H9 (cell line): ENCODE results near the gene CC2D2A. TPM values are rescaled to one million over a fixed set of nuclear protein-coding genes. Genes with fewer than 3 reads are reported as not detected.

Experiments used
- DNase-seq: peaks from one replicate; pipeline ENCODE4 v3.0.0-alpha.2; 2017
- H2AFZ ChIP-seq: one replicate; pipeline ENCODE4 v1.6.1; 2013; ENCODE audit warnings: mild to moderate bottlenecking, low read length, control low read depth, moderate library complexity
- H2AK5ac ChIP-seq: 2 replicates; pipeline ENCODE4 v1.6.1; 2013; ENCODE audit warnings: low read length, control low read depth, mixed read lengths; ENCODE audit not compliant: insufficient read length
- H2BK120ac ChIP-seq: one replicate; pipeline ENCODE4 v1.6.1; 2013; ENCODE audit warnings: low read depth, mild to moderate bottlenecking, low read length, control low read depth, inconsistent platforms; ENCODE audit not compliant: poor library complexity, severe bottlenecking
- H2BK12ac ChIP-seq: 2 replicates; pipeline ENCODE4 v1.6.1; 2013; ENCODE audit warnings: low read length, control low read depth, mixed read lengths, low read depth; ENCODE audit not compliant: insufficient read length
- H2BK15ac ChIP-seq: 2 replicates; pipeline ENCODE4 v1.6.1; 2013; ENCODE audit warnings: low read depth, low read length, control low read depth
- H2BK20ac ChIP-seq: one replicate; pipeline ENCODE4 v1.6.1; 2013; ENCODE audit warnings: low read depth, mild to moderate bottlenecking, low read length, control low read depth, inconsistent platforms; ENCODE audit not compliant: poor library complexity, severe bottlenecking
- H2BK5ac ChIP-seq: 2 replicates; pipeline ENCODE4 v1.6.1; 2013; ENCODE audit warnings: low read length, control low read depth, mixed read lengths; ENCODE audit not compliant: insufficient read length
- H3K14ac ChIP-seq: 2 replicates; pipeline ENCODE4 v1.6.1; 2013; ENCODE audit warnings: low read length, control low read depth; ENCODE audit not compliant: insufficient read depth
- H3K18ac ChIP-seq: 2 replicates; pipeline ENCODE4 v1.6.1; 2013; ENCODE audit warnings: low read depth, mild to moderate bottlenecking, mixed read lengths, low read length, control low read depth; ENCODE audit not compliant: insufficient read length
- H3K23ac ChIP-seq: 2 replicates; pipeline ENCODE4 v1.6.1; 2013; ENCODE audit warnings: low read length, control low read depth, mixed read lengths, low read depth; ENCODE audit not compliant: insufficient read length
- H3K23me2 ChIP-seq: 2 replicates; pipeline ENCODE4 v1.6.1; 2013; ENCODE audit warnings: low read depth, mild to moderate bottlenecking, mixed read lengths, low read length, control low read depth; ENCODE audit not compliant: insufficient read length, poor library complexity, severe bottlenecking
- H3K27ac ChIP-seq: 2 replicates; pipeline ENCODE4 v1.5.1; 2013; ENCODE audit warnings: low read length, control low read depth, mixed read lengths, low read depth; ENCODE audit not compliant: insufficient read length
- H3K27me3 ChIP-seq: 2 replicates; pipeline ENCODE4 v1.6.1; 2013; ENCODE audit warnings: low read length, control low read depth, inconsistent platforms; ENCODE audit not compliant: insufficient read depth
- H3K4ac ChIP-seq: 2 replicates; pipeline ENCODE4 v1.6.1; 2013; ENCODE audit warnings: low read depth, mild to moderate bottlenecking, control low read depth, inconsistent platforms, low read length, moderate library complexity
- H3K4me1 ChIP-seq: 2 replicates; pipeline ENCODE4 v1.6.1; 2013; ENCODE audit warnings: low read length, control low read depth, inconsistent platforms; ENCODE audit not compliant: insufficient read depth
- H3K4me2 ChIP-seq: 2 replicates; pipeline ENCODE4 v1.6.1; 2013; ENCODE audit warnings: low read length, control low read depth, mixed read lengths; ENCODE audit not compliant: insufficient read length, insufficient read depth
- H3K56ac ChIP-seq: 2 replicates; pipeline ENCODE4 v1.6.1; 2013; ENCODE audit warnings: low read depth, mild to moderate bottlenecking, mixed read lengths, low read length, control low read depth; ENCODE audit not compliant: insufficient read length
- H3K79me1 ChIP-seq: 2 replicates; pipeline ENCODE4 v1.6.1; 2013; ENCODE audit warnings: low read depth, mild to moderate bottlenecking, moderate library complexity, low read length, control low read depth, inconsistent platforms; ENCODE audit not compliant: insufficient read depth, poor library complexity, severe bottlenecking
- H3K79me2 ChIP-seq: 2 replicates; pipeline ENCODE4 v1.6.1; 2013; ENCODE audit warnings: low read length, control low read depth, inconsistent platforms; ENCODE audit not compliant: insufficient read depth
- H3K9ac ChIP-seq: 2 replicates; pipeline ENCODE4 v1.6.1; 2013; ENCODE audit warnings: low read length, control low read depth, mixed read lengths; ENCODE audit not compliant: insufficient read length; ENCODE audit errors: extremely low read depth
- H3K9me3 ChIP-seq: one replicate; pipeline ENCODE4 v1.6.1; 2013; ENCODE audit warnings: low read depth, low read length, inconsistent platforms; ENCODE audit not compliant: control insufficient read depth
- H3T11ph ChIP-seq: one replicate; pipeline ENCODE4 v1.6.1; 2013; ENCODE audit warnings: mild to moderate bottlenecking, low read length, control low read depth, inconsistent platforms
- H4K20me1 ChIP-seq: one replicate; pipeline ENCODE4 v1.6.1; 2013; ENCODE audit not compliant: control insufficient read depth, insufficient read length, insufficient read depth
- H4K5ac ChIP-seq: 2 replicates; pipeline ENCODE4 v1.6.1; 2013; ENCODE audit warnings: low read depth, mild to moderate bottlenecking, mixed read lengths, low read length, control low read depth; ENCODE audit not compliant: insufficient read length
- H4K8ac ChIP-seq: replicated peaks from 2 replicates; pipeline ENCODE4 v1.6.1; 2013; ENCODE audit warnings: low read length, control low read depth, mixed read lengths, low read depth; ENCODE audit not compliant: insufficient read length
- H4K91ac ChIP-seq: 2 replicates; pipeline ENCODE4 v1.6.1; 2013; ENCODE audit warnings: low read depth, mild to moderate bottlenecking, moderate library complexity, mixed read lengths, low read length, control low read depth; ENCODE audit not compliant: insufficient read length
- H3K27ac Mint-ChIP-seq, 3 experiments: 2 replicates in 2 of 3; 3 replicates in 1 of 3; pipeline ENCODE4 v1.8.0; 2020 to 2021; ENCODE audit warnings: mixed read lengths in 3 of 3, mild to moderate bottlenecking in 1 of 3, moderate library complexity in 1 of 3
- H3K27me3 Mint-ChIP-seq: 2 replicates; pipeline ENCODE4 v1.8.0; 2021; ENCODE audit warnings: low read depth, mild to moderate bottlenecking, moderate library complexity, mixed read lengths
- H3K36me3 Mint-ChIP-seq, 3 experiments: 2 replicates in 2 of 3; 3 replicates in 1 of 3; pipeline ENCODE4 v1.8.0; 2020 to 2021; ENCODE audit warnings: low read depth in 3 of 3, mixed read lengths in 3 of 3; ENCODE audit not compliant: insufficient read depth in 1 of 3
- H3K4me1 Mint-ChIP-seq, 2 experiments: 2 replicates each; pipeline ENCODE4 v1.8.0; 2020; ENCODE audit warnings: mixed read lengths in 2 of 2
- H3K4me3 Mint-ChIP-seq, 2 experiments: 2 replicates in 1 of 2; 3 replicates in 1 of 2; pipeline ENCODE4 v1.8.0; 2020 to 2021; ENCODE audit warnings: mild to moderate bottlenecking in 2 of 2, mixed read lengths in 2 of 2, moderate library complexity in 1 of 2
- H3K9me3 Mint-ChIP-seq, 2 experiments: 2 replicates in 1 of 2; 3 replicates in 1 of 2; pipeline ENCODE4 v1.8.0; 2020; ENCODE audit warnings: mild to moderate bottlenecking in 2 of 2, mixed read lengths in 2 of 2, moderate library complexity in 1 of 2
- WGBS: extraction: QIAGEN DNeasy Blood & Tissue Kit; methylation state at CpG from one replicate; pipeline ENCODE4 v1.1.7; 2013; ENCODE audit warnings: missing lambda C conversion rate, low lambda C conversion rate, mixed read lengths; ENCODE audit not compliant: insufficient read length; ENCODE audit errors: extremely low coverage; 5-methylcytosine and 5-hydroxymethylcytosine counted together
- total RNA-seq: library from RNA; stranded (reverse); gene quantifications from 2 replicates; pipeline ENCODE4 v1.2.1, GENCODE V29; 2021
- TF ChIP-seq, protein P1 (sequence below): fragments of 200-600 bp; sonication (generic); conservative IDR thresholded peaks from 3 replicates; pipeline ENCODE4 v1.8.0; 2021; ENCODE audit warnings: antibody characterized with exemption, mild to moderate bottlenecking

The CC2D2A gene
- total RNA-seq, 1 experiment from 2014 or later = 10.4 TPM

GRCh38 chr4:15638418-15638817 lies 168.7 kb downstream of the CC2D2A start:
- Histone ChIP-seq H3K9ac (no peak overlapping the region), H3K23me2 (no peaks in the 10 kb centered on the region), H4K20me1 (no peaks in the 10 kb centered on the region), H3K4me1 (no peaks in the 10 kb centered on the region), H3K79me2 (no peaks in the 10 kb centered on the region), H3K4ac (no peak overlapping the region), H3K4me2 (no peak overlapping the region), H3K18ac (no peak overlapping the region), H3K23ac (no peak overlapping the region), H4K8ac (no peak overlapping the region), H2BK12ac (no peak overlapping the region), H4K91ac (no peak overlapping the region), H2BK20ac (no peak overlapping the region), H4K5ac (no peak overlapping the region), H3T11ph (no peak overlapping the region), H2BK5ac (no peak overlapping the region), H3K56ac (no peak overlapping the region), H2AFZ (no peak overlapping the region), H3K79me1 (no peaks in the 10 kb centered on the region), H2BK120ac (no peak overlapping the region), H3K9me3 (no peaks in the 10 kb centered on the region), H2AK5ac (no peak overlapping the region), H2BK15ac (no peak overlapping the region), H3K27me3 (no peaks in the 10 kb centered on the region), H3K27ac (no peak overlapping the region), H3K14ac (no peak overlapping the region)
- TF ChIP-seq, protein P1, sequence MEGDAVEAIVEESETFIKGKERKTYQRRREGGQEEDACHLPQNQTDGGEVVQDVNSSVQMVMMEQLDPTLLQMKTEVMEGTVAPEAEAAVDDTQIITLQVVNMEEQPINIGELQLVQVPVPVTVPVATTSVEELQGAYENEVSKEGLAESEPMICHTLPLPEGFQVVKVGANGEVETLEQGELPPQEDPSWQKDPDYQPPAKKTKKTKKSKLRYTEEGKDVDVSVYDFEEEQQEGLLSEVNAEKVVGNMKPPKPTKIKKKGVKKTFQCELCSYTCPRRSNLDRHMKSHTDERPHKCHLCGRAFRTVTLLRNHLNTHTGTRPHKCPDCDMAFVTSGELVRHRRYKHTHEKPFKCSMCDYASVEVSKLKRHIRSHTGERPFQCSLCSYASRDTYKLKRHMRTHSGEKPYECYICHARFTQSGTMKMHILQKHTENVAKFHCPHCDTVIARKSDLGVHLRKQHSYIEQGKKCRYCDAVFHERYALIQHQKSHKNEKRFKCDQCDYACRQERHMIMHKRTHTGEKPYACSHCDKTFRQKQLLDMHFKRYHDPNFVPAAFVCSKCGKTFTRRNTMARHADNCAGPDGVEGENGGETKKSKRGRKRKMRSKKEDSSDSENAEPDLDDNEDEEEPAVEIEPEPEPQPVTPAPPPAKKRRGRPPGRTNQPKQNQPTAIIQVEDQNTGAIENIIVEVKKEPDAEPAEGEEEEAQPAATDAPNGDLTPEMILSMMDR = no peak
- Mint-ChIP-seq H3K27ac (no peak overlapping the region), H3K27me3 (no peaks in the 10 kb centered on the region), H3K4me3 (no peak overlapping the region), H3K4me1 (no peaks in the 10 kb centered on the region), H3K9me3 (no peaks in the 10 kb centered on the region), H3K36me3 (peaks cover 14 to 46% (median 33%) of the 10 kb centered on the region in 3 experiments; a peak in 6 of 7 replicates)
- no peak for DNase-seq
- WGBS = no CpG with 5 or more reads among the region's 6 CpGs
